ENCODE results near the gene GABRR3. TPM values are rescaled to one million over a fixed set of nuclear protein-coding genes. Genes with fewer than 3 reads are reported as not detected.

The GABRR3 gene
- polyA plus RNA-seq, 1 donor from 2014 or later = not detected

DNA sequence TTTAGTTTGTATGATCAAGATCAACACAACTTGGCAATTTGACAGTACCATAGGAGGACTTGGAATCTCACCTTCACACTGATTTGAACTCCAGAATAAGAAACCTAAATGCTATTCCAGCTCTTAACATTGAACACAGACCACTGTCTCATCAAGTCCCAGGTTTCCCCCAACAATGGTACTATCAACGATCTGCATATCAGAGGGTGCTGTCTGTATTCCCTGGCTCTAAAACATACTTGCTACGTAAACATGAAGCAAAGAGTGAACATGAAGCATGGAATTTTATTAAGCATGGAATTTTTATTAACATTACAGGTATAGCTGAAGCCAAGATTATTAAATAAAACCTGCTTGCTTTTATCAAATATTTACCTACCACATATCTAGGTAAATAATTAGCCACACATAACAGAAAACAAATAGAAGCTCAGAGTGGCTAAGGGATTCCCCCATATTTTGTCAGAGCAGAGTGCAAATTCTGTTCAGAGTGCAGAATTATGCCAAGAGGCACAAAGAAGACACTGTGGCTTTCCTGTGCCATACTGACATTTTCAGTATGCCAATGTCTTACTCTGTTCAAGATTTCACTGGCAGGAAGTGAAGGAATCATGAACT lies 40.7 kb downstream of the GABRR3 start:
- H3K27me3 ChIP-seq (ENCODE audit: insufficient read depth, low read depth, low read length) = no peaks in the 10 kb centered on the region
- H3K27ac ChIP-seq (ENCODE audit: low read length) = no peak overlapping the region
- TF ChIP-seq EP300 (conservative IDR thresholded peaks at IDR 0.05; ENCODE audit: poor library complexity, severe bottlenecking) = no peak
- no peak overlapping the region for H3K4me2 ChIP-seq (ENCODE audit: low read length)
- no peak overlapping the region for H3K9ac ChIP-seq (ENCODE audit: low read length)
- no peaks in the 10 kb centered on the region for H3K9me3 ChIP-seq (ENCODE audit: low read length)
- H3K9me2 ChIP-seq (ENCODE audit: insufficient read depth, low read length) = no peaks in the 10 kb centered on the region
- no peaks in the 10 kb centered on the region for H3F3A ChIP-seq (ENCODE audit: insufficient read depth, low read length, poor library complexity, severe bottlenecking)
- H3K79me2 ChIP-seq (replicated peaks; ENCODE audit: insufficient read depth, low read length) = no peaks in the 10 kb centered on the region
- H2AFZ ChIP-seq (ENCODE audit: low read depth, low read length) = no peak overlapping the region
- no peaks in the 10 kb centered on the region for H3K36me3 ChIP-seq (ENCODE audit: insufficient read depth, low read length)
- H3K4me3 ChIP-seq (ENCODE audit: low read length) = no peak overlapping the region
- no peaks in the 10 kb centered on the region for H4K20me1 ChIP-seq (ENCODE audit: insufficient read depth)

GRCh38 chr3:97993526-97993925 lies 41.6 kb downstream of the GABRR3 start:
- Histone ChIP-seq H3K9ac (ENCODE audit: low read length) (no peak overlapping the region), H3F3A (ENCODE audit: insufficient read depth, low read length, poor library complexity, severe bottlenecking) (no peaks in the 10 kb centered on the region), H3K4me2 (ENCODE audit: low read length) (no peak overlapping the region), H4K20me1 (ENCODE audit: insufficient read depth) (no peaks in the 10 kb centered on the region), H3K9me2 (ENCODE audit: insufficient read depth, low read length) (no peaks in the 10 kb centered on the region), H3K27ac (ENCODE audit: low read length) (no peak overlapping the region), H3K36me3 (ENCODE audit: insufficient read depth, low read length) (no peaks in the 10 kb centered on the region), H3K27me3 (ENCODE audit: insufficient read depth, low read depth, low read length) (no peaks in the 10 kb centered on the region), H3K4me3 (ENCODE audit: low read length) (no peak overlapping the region), H3K79me2 (replicated peaks; ENCODE audit: insufficient read depth, low read length) (no peaks in the 10 kb centered on the region), H2AFZ (ENCODE audit: low read depth, low read length) (no peak overlapping the region), H3K9me3 (ENCODE audit: low read length) (no peaks in the 10 kb centered on the region)
- TF ChIP-seq RAD21 (conservative IDR thresholded peaks at IDR 0.05) = no peak
- TF ChIP-seq EZH2 (IDR thresholded peaks at IDR 0.05; ENCODE audit: borderline replicate concordance, insufficient read depth, low read length, poor library complexity, severe bottlenecking) = no peak
- TF ChIP-seq REST (IDR thresholded peaks at IDR 0.05; ENCODE audit: borderline replicate concordance) = no peak
- no peak for TF ChIP-seq TAF1 (IDR thresholded peaks at IDR 0.05; ENCODE audit: low read depth)
- no peak for TF ChIP-seq MXI1 (conservative IDR thresholded peaks at IDR 0.05; ENCODE audit: poor library complexity, severe bottlenecking)
- no peak for TF ChIP-seq EP300 (conservative IDR thresholded peaks at IDR 0.05; ENCODE audit: poor library complexity, severe bottlenecking)
- TF ChIP-seq POLR2AphosphoS5 (IDR thresholded peaks at IDR 0.05) = no peak
- TF ChIP-seq CTCF (IDR thresholded peaks at IDR 0.05; ENCODE audit: poor library complexity, severe bottlenecking) = no peak
- TF ChIP-seq SMC3 (conservative IDR thresholded peaks at IDR 0.05; ENCODE audit: poor library complexity) = no peak

All from neural cell (in vitro differentiated cells).